Upper lobe of left lung (tissue), 4 donors: ENCODE measurements around the gene MYO5B.

Experiments used
- CTCF ChIP-seq, 6 experiments: fragments of 450-650 bp in 4 of 6; fragments of 200-600 bp in 2 of 6; sonication (generic) in 2 of 6; IDR thresholded peaks; one replicate each; pipeline ENCODE4 v1.5.1; 2016 to 2019; ENCODE audit warnings: antibody characterized with exemption in 6 of 6
- POLR2AphosphoS5 ChIP-seq, 2 donors: sonication (generic); formaldehyde crosslinking; IDR thresholded peaks; one replicate each; pipeline ENCODE4 v1.5.1; 2017; ENCODE audit warnings: antibody characterized with exemption in 2 of 2

DNA sequence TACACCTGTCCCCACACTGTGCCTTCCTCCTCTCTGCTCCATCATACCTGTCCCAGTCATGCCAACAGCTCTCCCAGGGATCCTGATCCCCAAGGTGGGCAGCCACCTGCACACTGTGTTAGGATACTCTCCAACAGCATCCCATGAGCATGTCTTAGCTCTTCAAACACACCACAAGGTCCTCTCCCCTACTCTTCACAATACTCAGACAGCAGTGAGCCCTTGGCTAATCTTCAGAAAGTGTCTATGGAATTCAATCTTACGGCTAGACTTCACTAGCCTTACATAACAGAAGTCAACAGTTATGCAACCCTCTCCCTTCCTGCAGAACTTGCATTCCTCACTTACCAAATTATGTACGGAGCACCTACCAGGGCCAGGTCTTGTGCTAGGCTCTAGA, 79.9 kb downstream of the MYO5B start:
- TF ChIP-seq CTCF (IDR thresholded peaks at IDR 0.05) = no peak
- TF ChIP-seq POLR2AphosphoS5 (IDR thresholded peaks at IDR 0.05) = no peak
